ENCODE data around the gene KYNU. TPM values are rescaled to one million over a fixed set of nuclear protein-coding genes. Genes with fewer than 3 reads are reported as not detected.
"Not testable (repeated sequence)": the region's sequence is repeated elsewhere in the genome, so short reads cannot be mapped to it uniquely, and the experiment has no call there.

The KYNU gene
- total and polyA plus RNA-seq, 11 donors = 0.38 to 14.0 (median 0.77) TPM

GRCh38 chr2:142897807-142898206 is 20.3 kb downstream of the KYNU start:
- Histone ChIP-seq H3K4me1 (no peaks in the 10 kb centered on the region), H3K27me3 (no peaks in the 10 kb centered on the region), H3K27ac (no peak overlapping the region), H3K36me3 (no peaks in the 10 kb centered on the region), H3K9me3 (no peaks in the 10 kb centered on the region), H3K4me3 (no peak overlapping the region)
- 40 to 65% (median 48%) methylated on average over 1 of the region's 1 CpG for WGBS, 4 donors
- intact Hi-C loops (cut with DNase I) = no loop called here
- TF ChIP-seq POLR2A (IDR thresholded peaks at IDR 0.05) = no peak
- TF ChIP-seq CTCF (IDR thresholded peaks at IDR 0.05) = no peak
- DNase-seq (no peak), ATAC-seq (no peak)

- H3K4me3 ChIP-seq; H3K9me3 ChIP-seq; H3K27ac ChIP-seq; H3K36me3 ChIP-seq; H3K27me3 ChIP-seq; ATAC-seq; intact Hi-C loops (cut with DNase I); DNase-seq; H3K4me1 ChIP-seq: not testable (repeated sequence)
- 90 to 93% (median 90%) methylated on average over 4 of the region's 4 CpGs for WGBS, 4 donors
These were observed 22.9 kb downstream of the KYNU start for GRCh38 chr2:142900327-142900726.

- Histone ChIP-seq H3K36me3 (no peaks in the 10 kb centered on the region), H3K4me1 (no peaks in the 10 kb centered on the region), H3K9me3 (peaks cover 0 to 9% (median 0%) of the 10 kb centered on the region in 12 donors), H3K27ac (no peak overlapping the region), H3K4me3 (no peak overlapping the region), H3K27me3 (no peaks in the 10 kb centered on the region)
- TF ChIP-seq CTCF (IDR thresholded peaks at IDR 0.05) = no peak
- TF ChIP-seq POLR2A (IDR thresholded peaks at IDR 0.05) = no peak
- intact Hi-C loops (cut with DNase I) = no loop called here
- ATAC-seq (no peak), DNase-seq (no peak)
- 79 to 87% (median 84%) methylated on average over 6 of the region's 6 CpGs for WGBS, 4 donors
These were observed 24.3 kb downstream of the KYNU start for GRCh38 chr2:142901780-142902179.

- H3K4me3 ChIP-seq; intact Hi-C loops (cut with DNase I); H3K27me3 ChIP-seq; H3K27ac ChIP-seq; ATAC-seq; H3K4me1 ChIP-seq; H3K9me3 ChIP-seq; DNase-seq; H3K36me3 ChIP-seq: not testable (repeated sequence)
- WGBS, 4 donors = 79 to 86% (median 84%) methylated on average over 7 of the region's 7 CpGs
These were observed 26.3 kb downstream of the KYNU start for GRCh38 chr2:142903726-142904125.

GRCh38 chr2:142907653-142908052 is 30.2 kb downstream of the KYNU start:
- ATAC-seq (no peak), DNase-seq (no peak)
- WGBS, 4 donors = 84 to 88% (median 87%) methylated on average over 2 of the region's 2 CpGs
- Histone ChIP-seq H3K9me3 (peaks cover 0 to 9% (median 0%) of the 10 kb centered on the region in 12 donors), H3K36me3 (no peaks in the 10 kb centered on the region), H3K27me3 (no peaks in the 10 kb centered on the region), H3K4me3 (no peak overlapping the region), H3K4me1 (no peaks in the 10 kb centered on the region), H3K27ac (no peak overlapping the region)
- no peak for TF ChIP-seq POLR2A (IDR thresholded peaks at IDR 0.05)
- no peak for TF ChIP-seq CTCF (IDR thresholded peaks at IDR 0.05)
- intact Hi-C loops (cut with DNase I) = no loop called here
